ENCODE measurements around the gene RET. TPM values are rescaled to one million over a fixed set of nuclear protein-coding genes. Genes with fewer than 3 reads are reported as not detected.

Gene RET
- total RNA-seq (2022; extraction: Qiagen RNA extraction) = 0.36 to 1.0 TPM (median 0.73 TPM) in 5 replicates

DNA sequence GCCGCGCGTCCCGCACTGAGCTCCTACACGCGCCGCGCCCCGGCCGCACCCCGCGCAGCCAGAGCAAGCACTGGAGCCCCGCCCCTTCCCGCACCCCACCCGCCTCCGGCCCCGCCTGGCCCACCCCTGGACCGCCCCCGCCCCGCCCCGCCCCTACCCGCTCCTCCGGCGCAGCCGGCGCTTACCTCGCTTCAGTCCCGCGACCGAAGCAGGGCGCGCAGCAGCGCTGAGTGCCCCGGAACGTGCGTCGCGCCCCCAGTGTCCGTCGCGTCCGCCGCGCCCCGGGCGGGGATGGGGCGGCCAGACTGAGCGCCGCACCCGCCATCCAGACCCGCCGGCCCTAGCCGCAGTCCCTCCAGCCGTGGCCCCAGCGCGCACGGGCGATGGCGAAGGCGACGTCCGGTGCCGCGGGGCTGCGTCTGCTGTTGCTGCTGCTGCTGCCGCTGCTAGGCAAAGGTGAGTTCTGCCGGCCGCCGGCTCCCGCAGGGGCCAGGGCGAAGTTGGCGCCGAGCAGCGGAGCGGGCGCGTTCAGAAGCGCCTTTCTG, at the start of gene RET:
Gene RET, plus strand, starts transcription at position 194 of the 545 bp plus-strand sequence. Its CDS starts 190 bp downstream, at position 384.

DNA sequence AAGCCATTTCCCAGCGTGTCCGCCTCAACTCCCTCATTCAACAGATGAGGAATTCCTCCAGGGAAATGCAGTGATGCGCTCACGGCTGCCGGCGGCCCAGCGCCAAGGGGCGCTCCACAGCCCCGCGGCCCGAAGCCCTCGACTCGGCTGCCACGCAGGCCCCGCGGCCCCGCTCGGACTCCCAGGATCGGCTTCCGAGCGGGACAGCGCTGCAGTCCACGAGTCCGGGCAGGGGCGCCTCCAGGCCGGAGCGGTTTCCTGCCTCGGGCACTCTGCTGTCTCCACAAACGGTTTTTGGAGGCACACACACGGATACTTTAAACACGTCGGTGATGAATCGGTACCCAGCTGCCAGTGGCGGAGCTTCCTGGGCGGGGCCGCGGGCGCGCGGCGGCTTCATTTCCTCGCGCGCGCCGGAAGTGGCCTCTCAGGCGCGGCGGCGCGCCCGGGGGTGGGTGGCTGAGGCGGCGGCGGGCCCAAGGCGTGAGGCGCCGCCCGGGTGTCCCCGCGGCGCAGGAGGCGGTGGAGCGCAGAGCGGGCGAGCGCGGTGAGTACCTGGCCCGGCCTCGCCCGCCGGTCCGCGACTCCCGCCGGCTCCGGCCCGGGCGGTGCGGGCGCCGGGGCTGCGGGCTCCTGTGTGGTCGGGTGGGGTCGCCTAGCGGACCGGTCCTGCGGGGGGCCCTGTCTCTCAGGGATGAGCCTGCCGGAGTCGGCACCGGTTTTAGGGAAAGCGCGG, 61.3 kb downstream of the RET start, which contains the start of gene CSGALNACT2:
Gene CSGALNACT2, plus strand, starts transcription at position 425 of the 736 bp plus-strand sequence. CDS start 16,705 bp downstream, outside the sequence.

Other genes starting within 250 kb of the RET start
- gene CSGALNACT2, start 61.4 kb downstream of the RET start, total RNA-seq (2022; extraction: Qiagen RNA extraction) = 9.6 to 15.3 TPM (median 11.4 TPM) in 5 replicates
- gene RASGEF1A, start 190.0 kb downstream of the RET start, total RNA-seq (2022; extraction: Qiagen RNA extraction) = 4.2 to 6.1 TPM (median 5.0 TPM) in 5 replicates

All from A549 treated with Hydrocortisone at 1 μM for 4 hours (cell line).